ENCODE measurements around the gene RHOBTB1.
"Not testable (repeated sequence)": the region's sequence is repeated elsewhere in the genome, so short reads cannot be mapped to it uniquely, and the experiment has no call there.

RHOBTB1 gene

GRCh38 chr10:60937784-60938654, 6.0 kb downstream of the RHOBTB1 start:
- no peak for DNase-seq

GRCh38 chr10:60937022-60937421, 7.0 kb downstream of the RHOBTB1 start:
- DNase-seq = no peak

GRCh38 chr10:60934215-60935175, 9.5 kb downstream of the RHOBTB1 start:
- no peak for DNase-seq

- no peak for DNase-seq
Measured at GRCh38 chr10:60932756-60933155, 11.2 kb downstream of the RHOBTB1 start.

GRCh38 chr10:60930237-60930636, 13.7 kb downstream of the RHOBTB1 start:
- DNase-seq = no peak

- DNase-seq = no peak
Measured at GRCh38 chr10:60921633-60922032, 22.4 kb downstream of the RHOBTB1 start.

GRCh38 chr10:60920479-60920878, 23.5 kb downstream of the RHOBTB1 start:
- no peak for DNase-seq

GRCh38 chr10:60919551-60919950, 24.4 kb downstream of the RHOBTB1 start:
- no peak for DNase-seq

- no peak for DNase-seq
Measured at GRCh38 chr10:60917331-60918280, 26.4 kb downstream of the RHOBTB1 start.

- no peak for DNase-seq
Measured at GRCh38 chr10:60916025-60916424, 28.0 kb downstream of the RHOBTB1 start.

GRCh38 chr10:60914690-60915141, 29.3 kb downstream of the RHOBTB1 start:
- DNase-seq = no peak

- DNase-seq = no peak
Measured at GRCh38 chr10:60913657-60914056, 30.3 kb downstream of the RHOBTB1 start.

- DNase-seq = no peak
Measured at GRCh38 chr10:60913071-60913470, 30.9 kb downstream of the RHOBTB1 start.

GRCh38 chr10:60911715-60912114, 32.3 kb downstream of the RHOBTB1 start:
- DNase-seq = no peak

- DNase-seq = no peak
Measured at GRCh38 chr10:60911216-60911615, 32.8 kb downstream of the RHOBTB1 start.

GRCh38 chr10:60910543-60910942, 33.4 kb downstream of the RHOBTB1 start:
- no peak for DNase-seq

- no peak for DNase-seq
Measured at GRCh38 chr10:60908896-60909295, 35.1 kb downstream of the RHOBTB1 start.

- no peak for DNase-seq
Measured at GRCh38 chr10:60908031-60908430, 36.0 kb downstream of the RHOBTB1 start.

- DNase-seq = no peak
Measured at GRCh38 chr10:60907236-60907635, 36.7 kb downstream of the RHOBTB1 start.

GRCh38 chr10:60906825-60907224, 37.2 kb downstream of the RHOBTB1 start:
- not testable (repeated sequence) for DNase-seq

GRCh38 chr10:60906411-60906810, 37.6 kb downstream of the RHOBTB1 start:
- no peak for DNase-seq

GRCh38 chr10:60905580-60905979, 38.4 kb downstream of the RHOBTB1 start:
- no peak for DNase-seq
